Liver (tissue), 9 donors: Measurements from ENCODE around the gene BTBD17. TPM values are rescaled to one million over a fixed set of nuclear protein-coding genes. Genes with fewer than 3 reads are reported as not detected.
A peak's percentile ranks its signal among the peaks of the same experiment; 100 is the strongest.

ENCODE experiments used
- DNase-seq: peaks from one replicate; pipeline ENCODE4 v3.0.0-alpha.2; 2017; ENCODE audit warnings: low spot score
- H3K27ac ChIP-seq, 2 donors: one replicate each; pipeline ENCODE4 v1.7.0; 2013; ENCODE audit warnings: inconsistent platforms in 2 of 2, low read length in 2 of 2, control low read depth in 1 of 2, low read depth in 1 of 2, mild to moderate bottlenecking in 1 of 2
- H3K27me3 ChIP-seq, 4 donors: one replicate each; pipeline versions ENCODE4 v1.6.1 to v1.7.0; 2013; ENCODE audit warnings: low read length in 3 of 4, inconsistent platforms in 1 of 4, mild to moderate bottlenecking in 1 of 4, moderate library complexity in 1 of 4; ENCODE audit not compliant: control insufficient read depth in 4 of 4, insufficient read depth in 4 of 4
- H3K36me3 ChIP-seq, 4 donors: one replicate each; pipeline versions ENCODE4 v1.6.1 to v1.7.0; 2013; ENCODE audit warnings: low read length in 3 of 4, mild to moderate bottlenecking in 3 of 4, low read depth in 1 of 4, moderate library complexity in 1 of 4; ENCODE audit not compliant: control insufficient read depth in 4 of 4, insufficient read depth in 3 of 4
- H3K4me1 ChIP-seq, 4 donors: one replicate each; pipeline versions ENCODE4 v1.6.1 to v1.7.0; 2013; ENCODE audit warnings: low read length in 3 of 4, mild to moderate bottlenecking in 3 of 4, moderate library complexity in 1 of 4; ENCODE audit not compliant: control insufficient read depth in 4 of 4, insufficient read depth in 4 of 4
- H3K4me3 ChIP-seq, 3 donors: one replicate each; pipeline versions ENCODE4 v1.6.1 to v1.7.0; 2013; ENCODE audit warnings: low read length in 3 of 3, control low read depth in 1 of 3, low read depth in 1 of 3, mild to moderate bottlenecking in 1 of 3
- H3K9ac ChIP-seq, 2 donors: one replicate each; pipeline ENCODE4 v1.7.0; 2013; ENCODE audit warnings: low read length in 2 of 2, mild to moderate bottlenecking in 2 of 2, moderate library complexity in 2 of 2, control low read depth in 1 of 2, low read depth in 1 of 2
- H3K9me3 ChIP-seq, 4 donors: one replicate each; pipeline versions ENCODE4 v1.6.1 to v1.7.0; 2013; ENCODE audit warnings: low read length in 3 of 4; ENCODE audit not compliant: control insufficient read depth in 4 of 4
- EGR1 ChIP-seq, 2 donors: IDR thresholded peaks; 2 replicates each; pipeline ENCODE4 v1.6.1; 2016 to 2018; ENCODE audit warnings: antibody characterized with exemption in 2 of 2, low read depth in 2 of 2
- NR2F2 ChIP-seq: IDR thresholded peaks from 2 replicates; pipeline ENCODE4 v1.6.1; 2016; ENCODE audit warnings: antibody characterized with exemption
- YY1 ChIP-seq: IDR thresholded peaks from 2 replicates; pipeline ENCODE4 v1.6.1; 2016; ENCODE audit warnings: antibody characterized with exemption, mild to moderate bottlenecking
- WGBS: extraction: QIAGEN DNeasy Blood & Tissue Kit; methylation state at CpG from one replicate; pipeline ENCODE4 v1.1.7; 2013; 5-methylcytosine and 5-hydroxymethylcytosine counted together
- polyA plus RNA-seq, 2 donors: library from polyadenylated mRNA; stranded (reverse) in 1 of 2; unstranded in 1 of 2; fragments of 200-250 nt in 1 of 2; fragments of >200 nt in 1 of 2; fragmentation: Nextera tagmentation in 1 of 2; extraction: Ambion mirVana in 1 of 2; gene quantifications; one replicate each; pipeline versions ENCODE4 v1.2.1 to v1.2.3, GENCODE V29; 2013 to 2015
- total RNA-seq, 2 donors: library from RNA; depleted of rRNA; stranded (reverse); fragments of >200 nt; gene quantifications; one replicate each; pipeline ENCODE4 v1.2.3, GENCODE V29; 2014
- TF ChIP-seq, protein P1 (sequence below): IDR thresholded peaks from 2 replicates; pipeline ENCODE4 v1.6.1; 2016; ENCODE audit warnings: antibody characterized with exemption, mild to moderate bottlenecking
- donor health status: healthy.
- donor health status: healthy.
- donor health status: healthy.
- donor health status: healthy.
- donor health status: healthy.

BTBD17 gene
- total and polyA plus RNA-seq, 4 donors = not detected

DNA sequence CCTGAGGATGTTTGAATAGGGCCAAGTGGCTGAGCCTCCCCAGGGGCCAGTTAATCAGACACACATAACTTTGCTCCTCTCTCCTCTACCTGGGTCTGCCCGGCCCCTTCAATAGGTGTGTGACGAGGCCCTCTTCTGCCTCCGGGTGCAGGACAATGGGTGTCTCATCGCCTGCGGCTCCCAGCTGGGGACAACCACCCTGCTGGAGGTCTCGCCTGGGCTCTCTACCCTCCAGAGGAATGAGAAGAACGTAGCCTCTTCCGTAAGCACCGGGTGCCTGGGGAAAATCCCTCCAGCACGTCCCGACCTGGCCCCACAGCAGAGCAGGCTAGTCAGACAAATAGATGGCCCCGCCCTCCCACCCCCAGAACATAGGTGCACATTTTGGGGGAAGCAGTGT is 51.8 kb downstream of the BTBD17 start (continued):
- TF ChIP-seq YY1 (no peak), NR2F2 (no peak)

DNA sequence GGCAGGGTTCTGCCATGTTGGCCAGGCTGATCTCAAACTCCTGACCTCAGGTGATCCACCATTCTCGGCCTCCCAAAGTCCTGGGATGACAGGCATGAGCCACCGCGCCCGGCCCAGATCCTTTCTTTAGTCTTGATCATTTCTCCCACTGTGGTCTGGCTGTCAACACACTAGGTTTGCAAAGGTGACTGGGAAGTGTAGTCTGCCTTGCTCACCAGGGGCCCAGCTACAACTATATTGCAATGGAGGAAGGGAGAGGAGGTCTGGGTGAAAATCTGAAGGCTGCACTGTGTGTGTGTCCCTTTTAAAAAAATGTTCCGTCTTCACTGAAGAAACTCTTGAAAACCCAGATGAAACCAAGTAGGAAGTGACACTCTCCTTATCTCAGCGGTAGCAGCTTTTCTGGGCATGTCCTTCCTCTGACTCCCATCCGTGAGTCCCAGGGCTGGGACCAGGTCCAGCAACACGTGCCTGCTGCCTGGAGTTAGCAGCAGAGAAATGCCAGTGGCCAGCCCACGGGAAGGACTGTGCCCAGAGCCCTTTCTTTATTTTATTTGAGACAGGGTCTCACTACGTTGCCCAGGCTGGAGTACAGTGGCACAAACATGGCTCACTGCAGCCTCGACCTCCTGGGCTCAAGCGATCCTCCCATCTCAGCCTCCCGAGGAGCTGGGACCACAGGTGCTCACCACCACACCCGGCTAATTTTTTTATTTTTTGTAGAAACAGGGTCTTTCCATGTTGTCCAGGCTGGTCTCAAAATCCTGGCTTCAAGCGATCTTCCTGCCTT is 53.5 kb downstream of the BTBD17 start:
- H3K4me1 ChIP-seq = no peaks in the 10 kb centered on the region
- no peak for TF ChIP-seq EGR1 (IDR thresholded peaks at IDR 0.05; ENCODE audit: low read depth in 2 of 2)
- TF ChIP-seq, protein P1, sequence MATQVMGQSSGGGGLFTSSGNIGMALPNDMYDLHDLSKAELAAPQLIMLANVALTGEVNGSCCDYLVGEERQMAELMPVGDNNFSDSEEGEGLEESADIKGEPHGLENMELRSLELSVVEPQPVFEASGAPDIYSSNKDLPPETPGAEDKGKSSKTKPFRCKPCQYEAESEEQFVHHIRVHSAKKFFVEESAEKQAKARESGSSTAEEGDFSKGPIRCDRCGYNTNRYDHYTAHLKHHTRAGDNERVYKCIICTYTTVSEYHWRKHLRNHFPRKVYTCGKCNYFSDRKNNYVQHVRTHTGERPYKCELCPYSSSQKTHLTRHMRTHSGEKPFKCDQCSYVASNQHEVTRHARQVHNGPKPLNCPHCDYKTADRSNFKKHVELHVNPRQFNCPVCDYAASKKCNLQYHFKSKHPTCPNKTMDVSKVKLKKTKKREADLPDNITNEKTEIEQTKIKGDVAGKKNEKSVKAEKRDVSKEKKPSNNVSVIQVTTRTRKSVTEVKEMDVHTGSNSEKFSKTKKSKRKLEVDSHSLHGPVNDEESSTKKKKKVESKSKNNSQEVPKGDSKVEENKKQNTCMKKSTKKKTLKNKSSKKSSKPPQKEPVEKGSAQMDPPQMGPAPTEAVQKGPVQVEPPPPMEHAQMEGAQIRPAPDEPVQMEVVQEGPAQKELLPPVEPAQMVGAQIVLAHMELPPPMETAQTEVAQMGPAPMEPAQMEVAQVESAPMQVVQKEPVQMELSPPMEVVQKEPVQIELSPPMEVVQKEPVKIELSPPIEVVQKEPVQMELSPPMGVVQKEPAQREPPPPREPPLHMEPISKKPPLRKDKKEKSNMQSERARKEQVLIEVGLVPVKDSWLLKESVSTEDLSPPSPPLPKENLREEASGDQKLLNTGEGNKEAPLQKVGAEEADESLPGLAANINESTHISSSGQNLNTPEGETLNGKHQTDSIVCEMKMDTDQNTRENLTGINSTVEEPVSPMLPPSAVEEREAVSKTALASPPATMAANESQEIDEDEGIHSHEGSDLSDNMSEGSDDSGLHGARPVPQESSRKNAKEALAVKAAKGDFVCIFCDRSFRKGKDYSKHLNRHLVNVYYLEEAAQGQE = no peak
- TF ChIP-seq NR2F2 = peak; percentile 64
- no peak for DNase-seq
- peaks cover 0 to 7% (median 5%) of the 10 kb centered on the region in 4 donors for H3K9me3 ChIP-seq
- no peak overlapping the region for H3K4me3 ChIP-seq
- H3K9ac ChIP-seq = no peak overlapping the region
- WGBS = 63% methylated on average over 15 of the region's 15 CpGs
- H3K36me3 ChIP-seq = no peaks in the 10 kb centered on the region
- no peak overlapping the region for H3K27ac ChIP-seq
- H3K27me3 ChIP-seq = peaks cover 0 to 7% (median 0%) of the 10 kb centered on the region in 4 donors

Other genes with a start within 250 kb of the BTBD17 start
- 1,000 to 10,000 TPM in 1 of 2 donors, 10 to 100 TPM in 1; 67.7 to 1,367 TPM for gene RPL38, start 158.2 kb downstream of the BTBD17 start, total RNA-seq
- 100 to 1,000 TPM; 387 to 523 TPM for gene RPL38, start 158.2 kb downstream of the BTBD17 start, polyA plus RNA-seq
- gene TTYH2, start 148.3 kb downstream of the BTBD17 start, total RNA-seq = 1 to 10 TPM; 1.3 to 2.4 TPM
- under 1 TPM; 0.40 to 0.72 TPM for gene TTYH2, start 148.3 kb downstream of the BTBD17 start, polyA plus RNA-seq
- not detected for gene DNAI2, start 87.6 kb downstream of the BTBD17 start, total RNA-seq
- gene DNAI2, start 87.6 kb downstream of the BTBD17 start, polyA plus RNA-seq = not detected
- gene KIF19, start 35.6 kb downstream of the BTBD17 start, total RNA-seq = 1 to 10 TPM in 1 of 2 donors, under 1 TPM in 1; 0.70 to 2.1 TPM
- gene KIF19, start 35.6 kb downstream of the BTBD17 start, polyA plus RNA-seq = under 1 TPM; 0.42 to 0.96 TPM
- under 1 TPM in 1 of 2 donors, not detected in 1; 0.08 TPM for gene GPR142, start 5.6 kb upstream of the BTBD17 start, total RNA-seq
- gene GPR142, start 5.6 kb upstream of the BTBD17 start, polyA plus RNA-seq = under 1 TPM in 1 of 2 donors, not detected in 1; 0.05 TPM
- gene GPRC5C, start 70.2 kb upstream of the BTBD17 start, total RNA-seq = 10 to 100 TPM; 34.2 to 86.3 TPM
- 100 to 1,000 TPM; 153 to 195 TPM for gene GPRC5C, start 70.2 kb upstream of the BTBD17 start, polyA plus RNA-seq
- 10 to 100 TPM in 1 of 2 donors, 1 to 10 TPM in 1; 9.0 to 11.5 TPM for gene CD300A, start 104.8 kb upstream of the BTBD17 start, total RNA-seq
- 1 to 10 TPM; 2.2 to 7.0 TPM for gene CD300A, start 104.8 kb upstream of the BTBD17 start, polyA plus RNA-seq
- under 1 TPM; 0.08 to 0.33 TPM for gene CD300LB, start 169.6 kb upstream of the BTBD17 start, total RNA-seq
- gene CD300LB, start 169.6 kb upstream of the BTBD17 start, polyA plus RNA-seq = under 1 TPM in 1 of 2 donors, not detected in 1; 0.09 TPM
- 1 to 10 TPM in 1 of 2 donors, under 1 TPM in 1; 0.92 to 1.5 TPM for gene CD300C, start 184.2 kb upstream of the BTBD17 start, total RNA-seq
- gene CD300C, start 184.2 kb upstream of the BTBD17 start, polyA plus RNA-seq = 1 to 10 TPM in 1 of 2 donors, under 1 TPM in 1; 0.17 to 1.2 TPM
- under 1 TPM in 1 of 2 donors, not detected in 1; 0.47 TPM for gene CD300H, start 205.6 kb upstream of the BTBD17 start, total RNA-seq
- gene CD300H, start 205.6 kb upstream of the BTBD17 start, polyA plus RNA-seq = not detected
- under 1 TPM in 1 of 2 donors, not detected in 1; 0.08 TPM for gene CD300LD, start 230.4 kb upstream of the BTBD17 start, total RNA-seq
- not detected for gene CD300LD, start 230.4 kb upstream of the BTBD17 start, polyA plus RNA-seq